DMS79 treated with DMSO at 0.1 percent for 48 hours (cell line): ENCODE data around the gene DCAF8L2.
"Not testable (repeated sequence)": the region's sequence is repeated elsewhere in the genome, so short reads cannot be mapped to it uniquely, and the experiment has no call there.

ENCODE experiments used
- DNase-seq: peaks from one replicate; lab custom pipeline; 2025; lab: John Stamatoyannopoulos, UW

Gene DCAF8L2

DNA sequence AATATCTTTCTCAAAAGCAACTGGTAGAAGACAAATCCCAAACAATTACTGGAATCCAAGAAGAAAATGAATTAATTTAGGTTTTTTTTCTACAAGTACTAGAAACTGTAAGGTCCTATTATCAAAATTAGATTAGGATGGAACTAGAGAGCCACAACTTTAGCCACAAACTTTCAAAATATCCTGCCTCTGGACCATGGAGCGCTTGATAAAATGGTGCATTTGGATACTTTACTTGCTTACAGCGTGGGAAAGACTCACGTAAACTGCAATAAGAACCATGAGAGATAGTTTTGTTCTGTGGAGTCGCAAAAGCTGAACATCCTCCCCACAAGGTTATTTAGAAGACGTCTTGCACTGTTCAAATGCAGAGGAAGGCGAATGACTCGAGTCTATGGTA, at the start of gene DCAF8L2:
Gene DCAF8L2 (plus strand): TSS at position 301 of the 400 bp plus-strand sequence. CDS start 156,552 bp downstream, outside the sequence.
- no peak for DNase-seq

DNA sequence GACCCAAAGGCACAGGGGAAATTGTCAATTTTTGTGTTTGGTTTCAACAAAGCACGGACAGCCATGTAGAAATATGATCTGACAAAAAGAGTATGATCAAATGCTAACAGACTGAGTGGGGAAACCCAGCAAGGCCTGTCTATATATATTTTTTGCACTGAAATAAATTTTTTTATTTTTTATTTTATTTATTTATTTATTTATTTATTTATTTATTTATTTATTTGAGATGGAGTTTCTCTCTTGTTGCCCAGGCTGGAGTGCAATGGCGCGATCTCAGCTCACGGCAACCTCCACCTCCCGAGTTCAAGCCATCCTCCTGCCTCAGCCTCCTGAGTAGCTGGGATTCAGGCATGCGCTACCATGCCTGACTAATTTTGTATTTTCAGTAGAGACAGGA, 49.0 kb upstream of the DCAF8L2 start:
- DNase-seq = not testable (repeated sequence)

GRCh38 chrX:27548624-27549023, 41.5 kb upstream of the DCAF8L2 start:
- no peak for DNase-seq

DNA sequence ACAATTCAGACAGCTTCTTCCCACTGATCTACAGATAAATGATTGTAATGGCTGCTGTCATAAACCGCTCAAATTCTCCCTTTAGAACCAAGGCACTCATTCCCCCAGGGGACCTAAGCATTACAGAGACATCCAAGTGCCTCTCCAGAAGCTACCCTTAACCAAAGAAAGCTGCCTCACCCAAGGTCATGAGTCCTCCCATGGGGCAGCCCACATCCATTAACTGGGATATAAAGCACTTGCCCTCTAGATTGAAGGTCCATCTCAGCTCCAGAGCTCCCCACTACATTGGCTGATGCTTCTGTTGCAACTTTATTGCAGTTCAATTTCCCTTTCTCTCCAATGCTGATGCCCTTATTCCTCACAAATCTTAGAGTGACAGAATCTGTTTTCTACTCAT, 40.5 kb upstream of the DCAF8L2 start:
- no peak for DNase-seq

- DNase-seq = no peak
These were observed 34.6 kb upstream of the DCAF8L2 start for GRCh38 chrX:27555514-27555913.

- no peak for DNase-seq
These were observed 24.2 kb upstream of the DCAF8L2 start for GRCh38 chrX:27565992-27566391.

DNA sequence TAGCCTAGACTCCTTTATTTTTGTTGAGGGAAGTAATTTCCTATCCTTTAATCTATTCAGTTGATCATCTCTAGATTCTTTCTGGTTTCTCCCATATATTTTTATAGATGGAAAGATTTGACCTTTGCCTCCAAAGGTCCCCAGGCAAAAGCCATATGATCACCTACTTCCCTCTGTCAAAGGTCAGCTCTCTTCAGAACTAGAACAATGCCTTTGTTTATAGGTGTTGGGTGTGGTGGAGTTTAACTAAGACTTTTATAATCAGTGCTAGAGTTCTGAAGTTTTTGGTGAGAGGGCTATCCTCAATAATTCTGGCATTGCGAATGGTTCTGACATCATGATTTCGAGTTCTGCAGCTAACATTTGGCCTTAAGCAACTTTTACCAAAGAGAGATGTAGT, 19.0 kb upstream of the DCAF8L2 start:
- no peak for DNase-seq

- DNase-seq = no peak
These were observed 14.6 kb upstream of the DCAF8L2 start for GRCh38 chrX:27575565-27575964.

- no peak for DNase-seq
These were observed 6.2 kb upstream of the DCAF8L2 start for GRCh38 chrX:27583976-27584375.

DNA sequence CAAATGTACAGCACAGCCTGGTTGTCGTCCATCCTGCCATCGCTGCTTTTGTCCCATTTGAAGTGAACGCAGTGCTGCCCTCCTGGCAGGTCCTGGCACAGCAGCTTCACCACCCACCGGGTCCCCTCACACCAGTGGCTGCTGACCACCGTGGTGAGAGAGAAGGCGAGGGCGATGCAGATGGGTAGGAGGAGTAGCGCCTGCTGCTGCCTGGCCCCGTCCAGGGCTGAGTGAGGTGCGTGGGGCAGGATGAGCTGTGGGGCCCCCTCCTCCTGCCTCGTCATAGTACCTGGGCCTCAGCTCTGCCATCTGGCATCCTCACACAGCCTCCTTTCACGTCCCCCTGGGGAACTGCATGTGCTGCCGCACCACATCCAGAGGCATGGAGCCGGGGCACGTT, 1.8 kb downstream of the DCAF8L2 start:
- DNase-seq = no peak

- DNase-seq = no peak
These were observed 7.4 kb downstream of the DCAF8L2 start for GRCh38 chrX:27597508-27597907.

DNA sequence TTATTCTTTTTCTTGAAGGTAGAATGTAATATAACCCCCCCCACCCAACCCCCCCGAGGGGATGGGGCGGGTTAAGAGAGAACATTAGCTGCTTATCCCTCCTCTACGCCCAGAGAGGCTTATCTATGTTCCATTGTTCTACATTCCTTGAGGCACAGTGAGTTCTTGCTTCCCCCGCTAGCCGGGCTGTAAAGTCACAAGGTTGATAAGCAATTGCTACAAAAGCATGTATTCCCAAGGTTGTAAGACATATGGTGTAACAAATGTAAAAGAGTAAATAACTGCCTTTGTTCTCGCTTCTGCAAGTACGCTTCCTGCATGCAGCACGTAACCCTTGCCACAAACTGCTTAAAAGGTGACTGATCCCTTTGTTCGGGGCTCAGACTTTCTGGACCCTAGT, 8.2 kb downstream of the DCAF8L2 start:
- DNase-seq = no peak

- DNase-seq = no peak
These were observed 9.8 kb downstream of the DCAF8L2 start for GRCh38 chrX:27599928-27600327.

DNA sequence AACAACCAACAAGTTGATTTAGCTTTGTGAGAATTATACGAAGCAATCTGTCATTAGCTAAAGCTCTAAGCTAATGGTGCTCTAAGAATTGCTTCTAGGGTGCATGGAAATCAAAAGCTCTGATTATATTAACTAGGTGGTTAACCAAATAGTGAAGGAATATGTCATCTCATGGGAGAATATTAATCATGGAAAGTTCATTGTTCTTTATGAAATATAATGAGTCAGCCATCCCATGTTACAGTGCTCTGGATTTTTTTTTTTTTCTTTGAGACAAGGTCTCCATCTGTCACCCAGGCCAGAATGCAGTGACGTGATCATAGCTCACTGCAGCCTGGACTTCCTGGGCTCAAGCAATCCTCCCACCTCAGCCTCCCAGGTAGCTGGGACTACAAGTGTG, 10.5 kb downstream of the DCAF8L2 start:
- DNase-seq = no peak

DNA sequence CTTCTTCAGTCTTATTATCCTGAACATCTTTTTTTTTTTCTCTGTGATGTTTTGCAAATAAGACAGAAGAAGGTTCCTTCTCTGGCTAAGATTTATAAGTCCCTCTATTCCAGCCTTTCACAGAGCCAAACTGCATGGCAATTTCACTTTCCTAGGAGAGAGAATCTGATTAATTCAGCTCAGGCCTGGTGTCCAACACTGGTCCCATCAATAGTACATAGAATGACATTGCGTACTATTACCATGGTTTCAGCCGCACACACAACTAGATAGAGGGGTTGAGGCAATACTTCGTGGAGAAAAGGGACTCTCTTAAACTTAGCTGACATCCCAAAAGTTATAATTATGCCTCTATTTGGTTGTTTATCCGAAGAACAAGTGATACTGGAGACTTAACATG, 18.5 kb downstream of the DCAF8L2 start:
- no peak for DNase-seq

DNA sequence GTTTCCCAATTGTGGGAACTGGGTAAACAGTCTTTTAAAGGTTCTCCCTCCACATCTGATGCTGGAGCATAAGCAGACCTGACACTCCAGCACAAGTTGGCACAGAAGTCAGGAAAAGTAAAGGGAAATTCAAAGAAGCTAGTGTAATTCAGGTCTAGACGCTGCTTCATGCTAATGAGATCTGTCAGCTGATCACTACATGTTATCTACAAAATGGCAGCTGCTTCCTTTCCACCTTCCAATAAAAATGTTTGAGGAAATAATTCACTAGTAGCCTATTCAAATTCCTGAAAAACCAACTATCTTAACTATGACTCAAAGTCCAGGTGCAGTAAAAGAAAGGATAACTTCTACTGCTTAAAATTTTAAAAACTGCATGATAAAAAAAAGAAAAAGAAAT, 29.3 kb downstream of the DCAF8L2 start:
- DNase-seq = no peak

DNA sequence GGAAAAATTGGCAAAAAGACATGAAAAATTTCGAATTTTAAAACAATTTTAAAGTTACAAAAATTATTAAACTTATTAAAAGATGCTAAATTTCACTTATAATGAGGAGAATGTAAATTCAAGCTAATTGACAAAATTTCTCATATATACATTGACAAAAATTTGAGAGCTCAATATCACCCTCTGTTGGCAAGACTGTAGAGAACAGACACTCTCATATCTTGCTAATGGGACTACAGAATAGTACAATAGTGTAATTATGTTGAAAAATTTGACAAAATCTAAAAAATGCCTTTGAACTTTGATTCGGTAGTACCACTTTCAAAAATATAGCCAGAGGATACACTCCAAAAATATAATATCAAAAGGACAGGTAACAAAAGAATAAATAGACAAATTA, 29.8 kb downstream of the DCAF8L2 start:
- DNase-seq = no peak

GRCh38 chrX:27622883-27623282, 32.7 kb downstream of the DCAF8L2 start:
- no peak for DNase-seq

- DNase-seq = no peak
These were observed 35.9 kb downstream of the DCAF8L2 start for GRCh38 chrX:27626066-27626465.

DNA sequence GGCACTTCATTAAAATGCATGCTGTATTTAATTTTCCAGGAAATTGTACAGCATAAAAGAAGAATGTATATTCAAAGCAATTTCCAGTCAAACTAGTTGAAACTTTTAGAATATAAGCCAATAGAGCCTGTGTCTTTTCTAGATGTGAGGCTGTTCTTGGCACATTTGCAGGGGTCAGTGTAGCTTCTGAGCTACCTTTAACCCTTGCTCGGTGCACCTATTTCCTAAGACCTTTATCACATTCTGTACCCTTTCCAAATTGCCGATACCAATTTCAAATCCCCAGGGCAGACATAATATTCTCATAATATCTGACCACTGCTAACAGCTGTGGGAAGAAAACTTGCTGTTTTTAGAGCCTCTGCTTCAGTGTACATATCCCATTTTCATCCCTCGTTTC, 43.2 kb downstream of the DCAF8L2 start:
- DNase-seq = no peak

- no peak for DNase-seq
These were observed 66.4 kb downstream of the DCAF8L2 start for GRCh38 chrX:27656581-27656980.

DNA sequence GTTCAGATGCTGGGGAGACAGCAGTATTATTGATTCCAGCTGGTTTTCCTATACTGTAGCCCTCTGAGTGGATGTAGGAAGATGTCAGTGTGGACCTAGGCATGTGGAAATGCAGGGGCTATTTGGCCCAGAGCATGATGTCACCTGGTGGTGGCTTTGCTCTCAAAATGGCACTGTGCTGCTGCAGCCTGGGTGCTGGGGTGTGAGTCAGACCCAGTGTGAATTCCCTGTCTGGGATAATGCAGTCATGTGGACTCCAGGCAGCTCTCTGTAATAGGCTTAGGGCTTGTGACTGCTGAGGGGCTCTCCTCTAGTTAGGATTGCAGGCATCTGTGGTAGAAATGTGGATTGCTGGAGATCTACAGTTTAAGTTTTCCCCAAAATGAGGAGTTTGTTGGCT, 70.7 kb downstream of the DCAF8L2 start:
- no peak for DNase-seq

DNA sequence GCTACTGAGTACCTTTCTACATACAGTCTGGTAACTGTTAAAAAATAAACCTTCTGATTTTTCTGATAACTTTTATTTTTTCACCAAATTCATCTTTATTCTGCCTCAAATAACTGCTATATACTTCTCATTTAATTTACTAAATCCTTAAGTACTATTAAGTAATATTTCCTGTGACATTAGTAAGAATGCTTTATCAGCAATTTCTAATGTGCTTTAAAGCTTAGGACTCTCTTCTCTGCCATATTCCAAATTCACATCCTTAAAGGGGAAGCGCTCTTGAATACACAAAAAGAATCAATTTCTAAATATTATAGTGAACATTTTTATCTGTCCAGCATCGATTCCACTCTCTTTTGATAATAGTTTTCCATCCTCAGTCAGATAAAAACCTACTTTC, 81.1 kb downstream of the DCAF8L2 start:
- no peak for DNase-seq

GRCh38 chrX:27674491-27674890, 84.3 kb downstream of the DCAF8L2 start:
- DNase-seq = no peak

DNA sequence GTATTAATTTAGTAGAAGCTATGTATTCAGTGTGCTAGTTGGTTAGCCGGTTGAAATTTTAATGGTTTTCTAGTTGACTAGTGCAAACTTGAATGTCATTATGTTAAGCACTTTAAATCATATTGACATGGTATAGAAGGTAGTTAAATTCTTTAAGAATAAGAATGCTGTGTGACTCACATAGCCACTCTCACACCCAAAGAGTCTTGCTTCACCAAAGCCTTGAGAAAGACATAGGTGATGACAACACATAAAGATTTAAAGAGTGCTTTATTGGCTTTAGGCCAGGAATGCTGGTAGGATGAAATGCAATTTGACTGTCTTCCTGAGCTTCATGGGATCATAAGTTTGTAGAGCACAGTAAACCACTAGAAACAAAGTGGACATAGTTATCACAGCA, 85.3 kb downstream of the DCAF8L2 start:
- no peak for DNase-seq
